ENCODE results near the gene JMJD8.

GRCh38 chr16:649631-650030 lies 34.5 kb downstream of the JMJD8 start:
- TF ChIP-seq POLR2AphosphoS5 (IDR thresholded peaks at IDR 0.05) (no peak), CTCF (IDR thresholded peaks at IDR 0.05) (no peak)

Data from transverse colon (tissue), 4 donors.